Measurements from ENCODE around the gene ZCCHC9.

- no peak for TF ChIP-seq CTCF (IDR thresholded peaks at IDR 0.05)
- no peak for TF ChIP-seq POLR2A (IDR thresholded peaks at IDR 0.05)
Observed at GRCh38 chr5:81292130-81292529, 9.3 kb upstream of the ZCCHC9 start.

Measured in lower leg skin (tissue), 3 donors.